IMR-90 (cell line): ENCODE results near the gene SLC4A3. TPM values are rescaled to one million over a fixed set of nuclear protein-coding genes. Genes with fewer than 3 reads are reported as not detected.

ENCODE experiments used
- ATAC-seq: fragments of 200-7000 bp; cut with Tn5 transposase; 2 replicates; pipeline ENCODE4 v1.9.1; 2020; ENCODE audit warnings: low read depth, mild to moderate bottlenecking, moderate library complexity
- BruUV-seq: library from RNA; stranded (reverse); fragments of 400-500 nt; replicated peaks from 2 replicates; lab custom pipeline; 2021; lab: Mats Ljungman, UMichigan
- CTCF ChIA-PET: fragments of 300-600 bp; formaldehyde crosslinking; extraction: SDS; loops from one replicate; lab custom pipeline; 2021; ENCODE audit warnings: antibody characterized with exemption; lab: Yijun Ruan, JAX
- POLR2A ChIA-PET: fragments of 300-600 bp; sonication (Branson Sonifier 250); formaldehyde crosslinking; loops from one replicate; lab custom pipeline; 2022; ENCODE audit warnings: antibody characterized with exemption; ENCODE audit not compliant: unreplicated experiment; lab: Charles Lee
- DNase-seq: peaks from one replicate; pipeline ENCODE4 v3.0.0; 2013
- H2AFZ ChIP-seq: replicated peaks from 2 replicates; pipeline ENCODE3; 2013; ENCODE audit warnings: low read length, mild to moderate bottlenecking; ENCODE audit not compliant: poor library complexity
- H2AK5ac ChIP-seq: 2 replicates; pipeline ENCODE4 v1.6.1; 2013; ENCODE audit warnings: low read depth, low read length, inconsistent platforms
- H2AK9ac ChIP-seq: replicated peaks from 2 replicates; pipeline ENCODE3; 2013; ENCODE audit warnings: mild to moderate bottlenecking, low read depth, low read length, moderate library complexity; ENCODE audit not compliant: poor library complexity
- H2BK120ac ChIP-seq: 2 replicates; pipeline ENCODE4 v1.6.1; 2013; ENCODE audit warnings: low read depth, low read length, inconsistent platforms
- H2BK15ac ChIP-seq: 3 replicates; pipeline ENCODE4 v1.6.1; 2013; ENCODE audit warnings: low read depth, low read length, inconsistent platforms
- H2BK20ac ChIP-seq: 2 replicates; pipeline ENCODE4 v1.6.1; 2013; ENCODE audit warnings: low read depth, mild to moderate bottlenecking, inconsistent platforms, low read length, moderate library complexity
- H2BK5ac ChIP-seq: 2 replicates; pipeline ENCODE4 v1.6.1; 2013; ENCODE audit warnings: mild to moderate bottlenecking, low read depth, low read length, inconsistent platforms; ENCODE audit not compliant: poor library complexity, severe bottlenecking
- H3K14ac ChIP-seq: replicated peaks from 2 replicates; pipeline ENCODE4 v1.6.1; 2013; ENCODE audit warnings: low read depth, low read length, inconsistent platforms
- H3K18ac ChIP-seq: 2 replicates; pipeline ENCODE4 v1.6.1; 2013; ENCODE audit warnings: low read depth, low read length, control low read depth
- H3K23ac ChIP-seq: 2 replicates; pipeline ENCODE4 v1.6.1; 2013; ENCODE audit warnings: low read depth, low read length, inconsistent platforms
- H3K27ac ChIP-seq: 2 replicates; pipeline ENCODE4 v1.5.1; 2013; ENCODE audit warnings: mild to moderate bottlenecking, control low read depth, low read length; ENCODE audit not compliant: insufficient read depth
- H3K27me3 ChIP-seq: 2 replicates; pipeline ENCODE4 v1.6.1; 2013; ENCODE audit warnings: low read length; ENCODE audit not compliant: control insufficient read depth, insufficient read depth
- H3K36me3 ChIP-seq: 2 replicates; pipeline ENCODE4 v1.6.1; 2013; ENCODE audit warnings: low read length, mixed read lengths; ENCODE audit not compliant: control insufficient read depth, insufficient read depth
- H3K4ac ChIP-seq: 2 replicates; pipeline ENCODE4 v1.6.1; 2013; ENCODE audit warnings: low read depth, low read length, inconsistent platforms
- H3K4me1 ChIP-seq: 2 replicates; pipeline ENCODE4 v1.6.1; 2013; ENCODE audit warnings: low read length, mixed read lengths; ENCODE audit not compliant: control insufficient read depth, insufficient read depth
- H3K4me2 ChIP-seq: 2 replicates; pipeline ENCODE4 v1.6.1; 2013; ENCODE audit warnings: low read depth, mild to moderate bottlenecking, control low read depth, low read length, moderate library complexity
- H3K4me3 ChIP-seq: 2 replicates; pipeline ENCODE4 v1.5.1; 2013; ENCODE audit warnings: low read depth, mild to moderate bottlenecking, control low read depth, low read length, moderate library complexity; ENCODE audit not compliant: insufficient read depth
- H3K56ac ChIP-seq: 2 replicates; pipeline ENCODE4 v1.6.1; 2013; ENCODE audit warnings: low read length, inconsistent platforms; ENCODE audit not compliant: insufficient read depth; ENCODE audit errors: extremely low read depth
- H3K79me1 ChIP-seq, 2 experiments: 2 replicates each; pipeline ENCODE4 v1.6.1; 2013; ENCODE audit warnings: low read length in 2 of 2, inconsistent platforms in 1 of 2, low read depth in 1 of 2
- H3K9ac ChIP-seq: 2 replicates; pipeline ENCODE4 v1.6.1; 2013; ENCODE audit warnings: low read depth, low read length, control low read depth
- H3K9me1 ChIP-seq: 2 replicates; pipeline ENCODE4 v1.6.1; 2013; ENCODE audit warnings: low read length, inconsistent platforms; ENCODE audit not compliant: insufficient read depth
- H3K9me3 ChIP-seq: 2 replicates; pipeline ENCODE4 v1.6.1; 2013; ENCODE audit warnings: low read length; ENCODE audit not compliant: control insufficient read depth, insufficient read depth
- H4K20me1 ChIP-seq: 2 replicates; pipeline ENCODE4 v1.6.1; 2013; ENCODE audit warnings: low read length, inconsistent platforms; ENCODE audit not compliant: insufficient read depth
- H4K5ac ChIP-seq: 2 replicates; pipeline ENCODE4 v1.6.1; 2013; ENCODE audit warnings: mild to moderate bottlenecking, low read depth, low read length, control low read depth
- H4K8ac ChIP-seq, 2 experiments: 2 replicates each; pipeline ENCODE4 v1.6.1; 2013; ENCODE audit warnings: low read depth in 2 of 2, low read length in 2 of 2, control low read depth in 1 of 2, inconsistent platforms in 1 of 2
- H4K91ac ChIP-seq: 2 replicates; pipeline ENCODE4 v1.6.1; 2013; ENCODE audit warnings: low read depth, low read length, inconsistent platforms; ENCODE audit not compliant: insufficient read depth
- SMC3 ChIP-seq: fragments of 150-350 bp; IDR thresholded peaks from 2 replicates; pipeline ENCODE4 v1.6.1; 2016; ENCODE audit warnings: low read depth, mild to moderate bottlenecking, antibody characterized with exemption, low read length, moderate library complexity
- WGBS, 2 experiments: methylation state at CpG; one replicate each; pipeline versions ENCODE4 v1.1.5 to v1.1.7; 2013; ENCODE audit warnings: missing lambda C conversion rate in 2 of 2; ENCODE audit not compliant: insufficient read length in 1 of 2; ENCODE audit errors: extremely low coverage in 2 of 2; 5-methylcytosine and 5-hydroxymethylcytosine counted together
- dilution Hi-C: fragments of 300-500 bp; cut with HindIII; formaldehyde crosslinking; loops from one replicate; pipeline ENCODE4 v1.14.3; 2018; ENCODE audit warnings: low sequenced_read_pairs; ENCODE audit not compliant: unreplicated experiment
- in situ Hi-C: fragments of 300-500 bp; cut with MboI; formaldehyde crosslinking; loops from 3 replicates; pipeline ENCODE4 v1.14.3; 2019; ENCODE audit warnings: low sequenced_read_pairs, inconsistent platforms, mixed read lengths
- intact Hi-C: fragments of 100-400 bp; cut with micrococcal nuclease; formaldehyde crosslinking; loops from 2 replicates; pipeline ENCODE4 v1.10.0; 2022
- polyA plus RNA-seq, 3 experiments: library from polyadenylated mRNA; depleted of rRNA; stranded (reverse); fragments of >200 nt; gene quantifications; 2 replicates each; pipeline ENCODE4 v1.2.3, GENCODE V29; 2012; ENCODE audit warnings: low replicate concordance in 1 of 3
- total RNA-seq: library from RNA; depleted of rRNA; stranded (reverse); fragments of >200 nt; gene quantifications from 2 replicates; pipeline ENCODE4 v1.2.3, GENCODE V29; 2012
- TF ChIP-seq, protein P1 (sequence below): conservative IDR thresholded peaks from 2 replicates; pipeline ENCODE4 v1.5.1; 2012; ENCODE audit warnings: mild to moderate bottlenecking, low read depth, low read length, improper control_type of control experiment

SLC4A3 gene
- total and polyA plus RNA-seq, 2 of the 4 experiments (the other 2 are of a cell fraction), result 0.90 to 6.1 TPM

GRCh38 chr2:219638217-219638947 lies 11.0 kb downstream of the SLC4A3 start:
- POLR2A ChIA-PET, result no interaction called here
- ATAC-seq (no peak), DNase-seq (no peak)
- Histone ChIP-seq H3K56ac (no peak overlapping the region), H2BK5ac (no peak overlapping the region), H3K9me3 (no peaks in the 10 kb centered on the region), H3K23ac (no peak overlapping the region), H4K5ac (no peak overlapping the region), H3K4me1 (no peaks in the 10 kb centered on the region; the same call in 1 of the 2 replicates), H2BK120ac (no peak overlapping the region), H2BK15ac (no peak overlapping the region), H2AFZ (no peak overlapping the region), H3K9me1 (no peaks in the 10 kb centered on the region), H3K27me3 (no peaks in the 10 kb centered on the region), H4K91ac (no peak overlapping the region), H3K4me3 (no peak overlapping the region), H3K4me2 (no peak overlapping the region), H3K79me1 (no peaks in the 10 kb centered on the region), H2AK9ac (peak overlapping the region; percentile 40), H2BK20ac (no peak overlapping the region), H3K9ac (no peak overlapping the region), H4K8ac (no peak overlapping the region), H3K27ac (no peak overlapping the region), H3K14ac (no peak overlapping the region), H3K36me3 (no peaks in the 10 kb centered on the region; the same call in 1 of the 2 replicates), H2AK5ac (no peak overlapping the region), H4K20me1 (no peaks in the 10 kb centered on the region), H3K18ac (no peak overlapping the region), H3K4ac (no peak overlapping the region)
- TF ChIP-seq, protein P1, sequence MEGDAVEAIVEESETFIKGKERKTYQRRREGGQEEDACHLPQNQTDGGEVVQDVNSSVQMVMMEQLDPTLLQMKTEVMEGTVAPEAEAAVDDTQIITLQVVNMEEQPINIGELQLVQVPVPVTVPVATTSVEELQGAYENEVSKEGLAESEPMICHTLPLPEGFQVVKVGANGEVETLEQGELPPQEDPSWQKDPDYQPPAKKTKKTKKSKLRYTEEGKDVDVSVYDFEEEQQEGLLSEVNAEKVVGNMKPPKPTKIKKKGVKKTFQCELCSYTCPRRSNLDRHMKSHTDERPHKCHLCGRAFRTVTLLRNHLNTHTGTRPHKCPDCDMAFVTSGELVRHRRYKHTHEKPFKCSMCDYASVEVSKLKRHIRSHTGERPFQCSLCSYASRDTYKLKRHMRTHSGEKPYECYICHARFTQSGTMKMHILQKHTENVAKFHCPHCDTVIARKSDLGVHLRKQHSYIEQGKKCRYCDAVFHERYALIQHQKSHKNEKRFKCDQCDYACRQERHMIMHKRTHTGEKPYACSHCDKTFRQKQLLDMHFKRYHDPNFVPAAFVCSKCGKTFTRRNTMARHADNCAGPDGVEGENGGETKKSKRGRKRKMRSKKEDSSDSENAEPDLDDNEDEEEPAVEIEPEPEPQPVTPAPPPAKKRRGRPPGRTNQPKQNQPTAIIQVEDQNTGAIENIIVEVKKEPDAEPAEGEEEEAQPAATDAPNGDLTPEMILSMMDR, result 0 out of 2 replicates have a peak, but pooled peaks have one; percentile 12
- no peak for TF ChIP-seq SMC3
- BruUV-seq, result no TSS peak
- 71% methylated on average over 5 of the region's 17 CpGs; no CpG with 5 or more reads in 1 of the 2 experiments for WGBS, 2 experiments
- intact Hi-C loops, result no loop called here
- CTCF ChIA-PET, result no interaction called here
- dilution Hi-C loops, result no loop called here
- in situ Hi-C loops, result no loop called here
